H1 (cell line): ENCODE data around the gene PGM1. TPM values are rescaled to one million over a fixed set of nuclear protein-coding genes. Genes with fewer than 3 reads are reported as not detected.

ENCODE experiments used
- CTCF ChIA-PET: fragments of 300-600 bp; sonication (Branson Sonifier 250); formaldehyde crosslinking; loops from one replicate; lab custom pipeline; 2021; ENCODE audit not compliant: partially characterized antibody; lab: Charles Lee
- POLR2A ChIA-PET: fragments of 300-600 bp; sonication (Branson Sonifier 250); formaldehyde crosslinking; loops from one replicate; lab custom pipeline; 2021; ENCODE audit warnings: inconsistent platforms; ENCODE audit not compliant: partially characterized antibody; lab: Charles Lee
- DNase-seq, 2 experiments: peaks; one replicate each; pipeline versions ENCODE4 v3.0.0 to v3.0.0-alpha.2; 2010 to 2022; ENCODE audit warnings: low spot score in 2 of 2, low read depth in 1 of 2, mixed read lengths in 1 of 2
- FAIRE-seq: peaks from 2 replicates; lab custom pipeline; 2011; peaks lifted over from hg19 to GRCh38; lab: Jason Lieb, UNC
- H2AFZ ChIP-seq: 2 replicates; pipeline ENCODE4 v1.8.1; 2012; ENCODE audit warnings: low read length, inconsistent platforms
- H2AK5ac ChIP-seq: 2 replicates; pipeline ENCODE4 v1.6.1; 2013; ENCODE audit warnings: low read depth, low read length
- H2BK120ac ChIP-seq: replicated peaks from 2 replicates; pipeline ENCODE3; 2013; ENCODE audit warnings: low read depth, low read length, inconsistent platforms
- H2BK12ac ChIP-seq: 2 replicates; pipeline ENCODE4 v1.6.1; 2013; ENCODE audit warnings: low read depth, low read length
- H2BK15ac ChIP-seq: 2 replicates; pipeline ENCODE4 v1.6.1; 2013; ENCODE audit warnings: low read length
- H2BK20ac ChIP-seq: 2 replicates; pipeline ENCODE4 v1.6.1; 2013; ENCODE audit warnings: low read length
- H2BK5ac ChIP-seq: 2 replicates; pipeline ENCODE4 v1.6.1; 2013; ENCODE audit warnings: low read depth, low read length
- H3K14ac ChIP-seq: 2 replicates; pipeline ENCODE4 v1.6.1; 2013; ENCODE audit warnings: inconsistent platforms; ENCODE audit not compliant: insufficient read length
- H3K18ac ChIP-seq: 2 replicates; pipeline ENCODE4 v1.6.1; 2013; ENCODE audit warnings: low read length; ENCODE audit errors: extremely low read depth
- H3K23ac ChIP-seq: 2 replicates; pipeline ENCODE4 v1.6.1; 2013; ENCODE audit warnings: inconsistent platforms; ENCODE audit not compliant: insufficient read length
- H3K23me2 ChIP-seq: 2 replicates; pipeline ENCODE4 v1.6.1; 2013; ENCODE audit warnings: low read depth, low read length
- H3K27ac ChIP-seq: 2 replicates; pipeline ENCODE4 v1.6.1; 2011; ENCODE audit warnings: low read depth, low read length, inconsistent platforms
- H3K27me3 ChIP-seq, 4 experiments: replicated peaks in 1 of 4; 1 replicate in 1 of 4; 2 replicates in 3 of 4; pipeline versions ENCODE4 v1.6.1 to v1.8.1; 2011 to 2013; ENCODE audit warnings: low read length in 3 of 4, mild to moderate bottlenecking in 3 of 4, inconsistent platforms in 2 of 4, mixed read lengths in 2 of 4, moderate library complexity in 1 of 4; ENCODE audit not compliant: control insufficient read depth in 3 of 4, insufficient read depth in 3 of 4; ENCODE audit errors: extremely low read depth in 1 of 4
- H3K36me3 ChIP-seq, 4 experiments: 2 replicates each; pipeline versions ENCODE4 v1.6.1 to v1.8.1; 2011 to 2013; ENCODE audit warnings: mild to moderate bottlenecking in 4 of 4, low read length in 3 of 4, moderate library complexity in 2 of 4, control low read depth in 1 of 4, inconsistent platforms in 1 of 4; ENCODE audit not compliant: insufficient read depth in 4 of 4, control insufficient read depth in 2 of 4
- H3K4ac ChIP-seq: replicated peaks from 2 replicates; pipeline ENCODE3; 2013; ENCODE audit warnings: low read length, low read depth, mixed read lengths, inconsistent platforms; ENCODE audit not compliant: insufficient read length
- H3K4me1 ChIP-seq, 4 experiments: replicated peaks in 1 of 4; 1 replicate in 1 of 4; 2 replicates in 3 of 4; pipeline versions ENCODE4 v1.6.1 to v1.8.1; 2011 to 2013; ENCODE audit warnings: low read length in 3 of 4, inconsistent platforms in 2 of 4, mixed read lengths in 1 of 4; ENCODE audit not compliant: insufficient read depth in 4 of 4, control insufficient read depth in 3 of 4
- H3K4me2 ChIP-seq, 2 experiments: 2 replicates each; pipeline versions ENCODE4 v1.6.1 to v1.8.1; 2011 to 2013; ENCODE audit warnings: low read depth in 2 of 2, low read length in 2 of 2, control low read depth in 1 of 2, inconsistent platforms in 1 of 2, mild to moderate bottlenecking in 1 of 2; ENCODE audit not compliant: insufficient read depth in 1 of 2
- H3K4me3 ChIP-seq, 4 experiments: fragments of 200-600, 300-600 bp in 1 of 4; sonication (generic), shearing (Covaris generic), sonication (Bioruptor Twin) in 1 of 4; 2 replicates each; pipeline versions ENCODE4 v1.5.1 to v1.8.1; 2011 to 2016; ENCODE audit warnings: low read length in 4 of 4, low read depth in 3 of 4, control low read depth in 2 of 4, inconsistent platforms in 2 of 4, mild to moderate bottlenecking in 2 of 4, mixed read lengths in 1 of 4, moderate library complexity in 1 of 4; ENCODE audit not compliant: insufficient read depth in 2 of 4; ENCODE audit errors: extremely low read depth in 1 of 4
- H3K56ac ChIP-seq: replicated peaks from 2 replicates; pipeline ENCODE3; 2013; ENCODE audit warnings: low read depth, mild to moderate bottlenecking, mixed read lengths, low read length, inconsistent platforms; ENCODE audit not compliant: insufficient read length
- H3K79me1 ChIP-seq: 2 replicates; pipeline ENCODE4 v1.6.1; 2013; ENCODE audit warnings: low read depth, low read length, control low read depth
- H3K79me2 ChIP-seq, 2 experiments: 2 replicates each; pipeline versions ENCODE4 v1.6.1 to v1.8.1; 2012 to 2013; ENCODE audit warnings: low read length in 2 of 2, mild to moderate bottlenecking in 2 of 2, inconsistent platforms in 1 of 2; ENCODE audit not compliant: insufficient read depth in 2 of 2, control insufficient read depth in 1 of 2
- H3K9ac ChIP-seq, 4 experiments: replicated peaks in 1 of 4; 1 replicate in 1 of 4; 2 replicates in 3 of 4; pipeline versions ENCODE4 v1.6.1 to v1.8.1; 2011 to 2013; ENCODE audit warnings: low read depth in 3 of 4, low read length in 3 of 4, control low read depth in 2 of 4, mild to moderate bottlenecking in 2 of 4, moderate library complexity in 2 of 4, inconsistent platforms in 1 of 4; ENCODE audit errors: extremely low read depth in 1 of 4
- H3K9me3 ChIP-seq, 2 experiments: 2 replicates each; pipeline versions ENCODE4 v1.6.1 to v1.8.1; 2012 to 2013; ENCODE audit warnings: mild to moderate bottlenecking in 2 of 2, moderate library complexity in 2 of 2, control low read depth in 1 of 2, inconsistent platforms in 1 of 2, low read depth in 1 of 2, low read length in 1 of 2, mixed read lengths in 1 of 2; ENCODE audit not compliant: insufficient read depth in 2 of 2
- H4K20me1 ChIP-seq, 2 experiments: replicated peaks in 1 of 2; 2 replicates each; pipeline versions ENCODE3 to v1.8.1; 2011 to 2013; ENCODE audit warnings: inconsistent platforms in 2 of 2, low read length in 2 of 2, mild to moderate bottlenecking in 1 of 2; ENCODE audit not compliant: insufficient read depth in 2 of 2, control insufficient read depth in 1 of 2
- H4K5ac ChIP-seq: 2 replicates; pipeline ENCODE4 v1.6.1; 2013; ENCODE audit warnings: low read length, low read depth, mixed read lengths, inconsistent platforms; ENCODE audit not compliant: insufficient read length
- H4K8ac ChIP-seq: 2 replicates; pipeline ENCODE4 v1.8.0; 2013; ENCODE audit warnings: mild to moderate bottlenecking, moderate library complexity, low read length, inconsistent platforms; ENCODE audit not compliant: insufficient read depth; ENCODE audit errors: extremely low read depth
- H4K91ac ChIP-seq: replicated peaks from 2 replicates; pipeline ENCODE3; 2013; ENCODE audit warnings: low read length, mixed read lengths, inconsistent platforms; ENCODE audit not compliant: insufficient read length
- ASH2L ChIP-seq: fragments of 200-600, 300-600 bp; sonication (generic); IDR thresholded peaks from one replicate; pipeline ENCODE4 v1.7.1; 2017; ENCODE audit warnings: low read length
- CHD2 ChIP-seq: IDR thresholded peaks from 2 replicates; pipeline ENCODE4 v1.6.1; 2012; ENCODE audit warnings: low read length, improper control_type of control experiment
- CTBP2 ChIP-seq: IDR thresholded peaks from 2 replicates; pipeline ENCODE4 v1.7.0; 2011; ENCODE audit warnings: borderline replicate concordance, mild to moderate bottlenecking, moderate library complexity, mixed read lengths, low read length; ENCODE audit not compliant: insufficient read depth, insufficient read length
- FOSL1 ChIP-seq: IDR thresholded peaks from 2 replicates; pipeline ENCODE4 v1.6.1; 2011; ENCODE audit warnings: mild to moderate bottlenecking, low read depth, low read length, moderate library complexity; ENCODE audit not compliant: insufficient read depth
- GTF2F1 ChIP-seq: IDR thresholded peaks from 2 replicates; pipeline ENCODE4 v1.6.1; 2012; ENCODE audit warnings: low read depth, low read length, improper control_type of control experiment, borderline replicate concordance
- JUN ChIP-seq: IDR thresholded peaks from 2 replicates; pipeline ENCODE4 v1.6.1; 2011; ENCODE audit warnings: low read depth, mild to moderate bottlenecking, improper control_type of control experiment, low read length
- POLR2A ChIP-seq, 2 experiments: IDR thresholded peaks; 1 replicate in 1 of 2; 2 replicates in 1 of 2; pipeline ENCODE4 v1.6.1; 2011; ENCODE audit warnings: low read depth in 2 of 2, low read length in 2 of 2, mild to moderate bottlenecking in 2 of 2; ENCODE audit errors: control extremely low read depth in 1 of 2
- POLR2AphosphoS5 ChIP-seq: IDR thresholded peaks from 2 replicates; pipeline ENCODE4 v1.6.1; 2011; ENCODE audit warnings: low read depth, low read length
- SIX5 ChIP-seq: IDR thresholded peaks from 2 replicates; pipeline ENCODE4 v1.6.1; 2011; ENCODE audit warnings: mild to moderate bottlenecking, low read depth, low read length
- SP4 ChIP-seq: IDR thresholded peaks from 2 replicates; pipeline ENCODE4 v1.6.1; 2012; ENCODE audit warnings: low read length, inconsistent platforms
- SUZ12 ChIP-seq: fragments of 200-600 bp; sonication (generic); IDR thresholded peaks from 2 replicates; pipeline ENCODE4 v1.6.1; 2012; ENCODE audit warnings: mild to moderate bottlenecking, inconsistent platforms, low read length, moderate library complexity, mixed read lengths
- WGBS, 2 experiments: shearing (Covaris generic) in 1 of 2; methylation state at CpG; one replicate each; pipeline versions ENCODE4 v1.1.6 to v1.1.7; 2013 to 2015; ENCODE audit warnings: low lambda C conversion rate in 2 of 2, mixed read lengths in 2 of 2, inconsistent platforms in 1 of 2, low coverage in 1 of 2, missing lambda C conversion rate in 1 of 2; ENCODE audit not compliant: insufficient replicate concordance in 2 of 2, insufficient coverage in 1 of 2, insufficient read length in 1 of 2; ENCODE audit errors: extremely low coverage in 1 of 2, missing lambda C conversion rate in 1 of 2; 5-methylcytosine and 5-hydroxymethylcytosine counted together
- polyA plus RNA-seq, 7 experiments: library from polyadenylated mRNA; depleted of rRNA in 3 of 7; stranded (reverse) in 5 of 7; unstranded in 2 of 7; fragments of >200 nt in 5 of 7; fragments of 200-250 nt in 2 of 7; gene quantifications; 1 replicate in 5 of 7; 2 replicates in 1 of 7; 4 replicates in 1 of 7; pipeline versions ENCODE4 v1.2.1 to v1.2.3, GENCODE V29; 2011 to 2013; ENCODE audit warnings: missing spikeins in 2 of 7, mixed read lengths in 2 of 7
- total RNA-seq: library from RNA; stranded (reverse); fragmentation: NEBNext Ultra II Directional; extraction: Animal tissue kit (Norgen Biotek cat#: 25700); gene quantifications from 2 replicates; pipeline ENCODE4 v1.2.1, GENCODE V29; 2021
- TF ChIP-seq, protein P1 (sequence below): IDR thresholded peaks from 2 replicates; pipeline ENCODE4 v1.6.1; 2012; ENCODE audit warnings: inconsistent platforms

The PGM1 gene
- total and polyA plus RNA-seq, 2 of the 8 experiments (the other 6 are each of a cell fraction or from before 2014, with no cell fraction given), result 33.0 to 65.4 TPM

DNA sequence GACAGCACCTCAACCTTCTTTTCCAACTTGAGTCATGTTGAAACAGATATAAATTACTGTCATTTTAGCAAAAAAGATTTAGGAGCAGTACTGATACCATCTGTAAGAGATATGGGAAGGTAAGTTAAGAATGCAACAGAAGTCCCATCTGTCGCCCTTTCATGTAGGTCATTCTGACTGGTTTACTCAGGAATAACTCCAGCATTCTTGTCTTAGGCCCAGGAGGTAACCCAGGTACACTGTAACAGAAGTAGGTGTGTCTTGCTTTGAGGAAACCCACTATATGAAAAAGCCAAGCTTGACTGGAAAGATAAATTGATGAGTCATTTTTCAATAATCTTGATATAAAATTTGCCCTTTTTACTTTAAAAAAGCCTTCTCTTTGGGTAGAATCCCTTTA is 35.4 kb downstream of the PGM1 start:
- POLR2A ChIA-PET, result no interaction called here

More for the DNA sequence above, 35.4 kb downstream of the PGM1 start:
- FAIRE-seq, result no peak
- Histone ChIP-seq H4K5ac (no peak overlapping the region), H2AK5ac (no peak overlapping the region), H2BK15ac (no peak overlapping the region), H2BK20ac (no peak overlapping the region), H3K9me3 (no peaks in the 10 kb centered on the region), H3K23ac (no peak overlapping the region), H3K27ac (no peak overlapping the region), H3K56ac (no peak overlapping the region), H3K4me2 (no peak overlapping the region), H3K4me3 (no peak overlapping the region), H2AFZ (no peak overlapping the region), H3K79me2 (no peaks in the 10 kb centered on the region), H3K36me3 (peaks cover 2 to 26% (median 4%) of the 10 kb centered on the region in 4 experiments; a peak in 6 of 8 replicates), H2BK120ac (no peak overlapping the region), H3K4ac (no peak overlapping the region), H3K4me1 (peaks cover 0 to 3% (median 0%) of the 10 kb centered on the region in 4 experiments; a peak in 1 of 7 replicates), H2BK5ac (no peak overlapping the region), H4K8ac (no peak overlapping the region), H3K9ac (no peak overlapping the region), H3K23me2 (0 out of 2 replicates have a peak, but pooled peaks cover 2% of the 10 kb centered on the region), H4K20me1 (peaks cover 0 to 1% of the 10 kb centered on the region in 2 experiments), H2BK12ac (no peak overlapping the region), H4K91ac (no peak overlapping the region), H3K27me3 (no peaks in the 10 kb centered on the region), H3K14ac (no peak overlapping the region), H3K79me1 (no peaks in the 10 kb centered on the region), H3K18ac (no peak overlapping the region)
- WGBS, 2 experiments, result 100% methylated on average over 1 of the region's 1 CpG; no CpG with 5 or more reads in 1 of the 2 experiments
- DNase-seq, result no peak
- CTCF ChIA-PET, result interaction anchor here (1.4 kb wide), 1 partner anchor 12 kb away, joined by 5 read pairs; no protein-coding TSS in a partner anchor
- no peak for TF ChIP-seq SIX5
- no peak for TF ChIP-seq SP4
- no peak for TF ChIP-seq CTBP2
- TF ChIP-seq FOSL1, result no peak
- TF ChIP-seq SUZ12, result no peak
- no peak for TF ChIP-seq POLR2AphosphoS5
- TF ChIP-seq CHD2, result no peak
- TF ChIP-seq JUN, result no peak
- TF ChIP-seq POLR2A (IDR thresholded peaks at IDR 0.05; ENCODE audit: control extremely low read depth in 1 of 2, low read depth in 2 of 2, low read length in 2 of 2), result no peak
- TF ChIP-seq, protein P1, sequence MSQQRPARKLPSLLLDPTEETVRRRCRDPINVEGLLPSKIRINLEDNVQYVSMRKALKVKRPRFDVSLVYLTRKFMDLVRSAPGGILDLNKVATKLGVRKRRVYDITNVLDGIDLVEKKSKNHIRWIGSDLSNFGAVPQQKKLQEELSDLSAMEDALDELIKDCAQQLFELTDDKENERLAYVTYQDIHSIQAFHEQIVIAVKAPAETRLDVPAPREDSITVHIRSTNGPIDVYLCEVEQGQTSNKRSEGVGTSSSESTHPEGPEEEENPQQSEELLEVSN, result no peak
- TF ChIP-seq GTF2F1, result no peak
- no peak for TF ChIP-seq ASH2L
- TF ChIP-seq, all 59 proteins: peak for 0
